Heart left ventricle (tissue), 13 donors: ENCODE measurements around the gene CHRM5.

Experiments used
- POLR2A ChIP-seq, 2 donors: fragments of 450-650 bp; IDR thresholded peaks; one replicate each; pipeline ENCODE4 v1.6.1; 2017; ENCODE audit warnings: antibody characterized with exemption in 2 of 2, mild to moderate bottlenecking in 2 of 2, moderate library complexity in 2 of 2
- TF ChIP-seq, protein P1 (sequence below), 12 donors: fragments of 200-600 bp; sonication (generic) in 4 of 12; IDR thresholded peaks; one replicate each; pipeline versions ENCODE4 v1.5.0 to v1.8.0; 2018 to 2022; ENCODE audit warnings: antibody characterized with exemption in 12 of 12, mild to moderate bottlenecking in 5 of 12
- donor health status: ischemic (EF 13 %, LVEDD 7.1; RV severe dilation, severe dysfunction).
- donor health status: DM: no; HTN: yes; CAD: no.
- donor health status: DM: no; HTN: no; CAD: no.
- donor health status: ischemic (EF 25% LVEDD 6.9; RV normal size, moderate dysfunction).
- donor health status: ischemic (EF 25% LVEDD 5.7; RV mildly dilated, moderate dysfunction).
- donor health status: ischemic (EF 35%, LVEDD 5.7; RV mildly dilated, moderate dysfunction).
- donor health status: nonischemic (EF 11% LVEDD 7.7; RV severe dilation, severe dysfunction).
- donor health status: DM: yes; HTN: yes; CAD: no.
- donor health status: PGD.
- donor health status: ischemic (EF 29% LVEDD 5.4; RV normal size, mild dysfunction).
- donor health status: nonischemic (EF 23%, LVEDD 6.1; RV moderate dilation, normal function).

DNA sequence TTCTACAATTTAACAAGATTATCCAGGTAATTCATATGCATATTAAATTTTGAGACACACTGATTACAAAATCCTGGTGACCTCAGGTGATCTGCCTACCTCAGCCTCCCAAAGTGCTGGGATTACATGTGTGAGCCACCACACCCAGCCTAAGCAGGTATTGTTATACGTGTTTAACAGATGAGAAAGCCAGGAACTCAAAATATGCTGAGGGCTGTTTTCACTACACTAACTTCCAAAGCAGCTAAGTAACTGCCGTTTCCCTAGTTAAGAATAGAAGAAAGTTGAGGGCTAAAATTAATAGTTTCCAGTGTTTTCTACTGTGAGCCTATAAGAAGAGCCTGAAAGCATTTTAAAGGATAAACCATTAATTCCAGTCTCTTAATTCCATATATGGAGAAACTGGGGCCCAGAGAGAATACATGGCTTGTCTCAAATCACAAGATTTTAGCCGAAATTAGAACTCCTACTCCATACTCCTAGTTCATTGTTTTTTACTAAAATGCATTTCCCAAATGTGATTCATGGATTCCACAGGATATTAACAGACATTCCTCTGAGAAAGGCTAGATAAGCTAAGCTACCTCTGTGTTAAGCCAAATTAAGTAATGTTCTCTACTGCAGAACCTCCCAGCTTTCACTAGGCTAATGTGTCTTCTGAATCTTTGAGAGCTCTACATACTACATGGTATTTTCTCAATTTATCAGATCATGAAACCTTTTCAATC lies 87.7 kb downstream of the CHRM5 start:
- TF ChIP-seq POLR2A (IDR thresholded peaks at IDR 0.05) = no peak
- TF ChIP-seq, protein P1, sequence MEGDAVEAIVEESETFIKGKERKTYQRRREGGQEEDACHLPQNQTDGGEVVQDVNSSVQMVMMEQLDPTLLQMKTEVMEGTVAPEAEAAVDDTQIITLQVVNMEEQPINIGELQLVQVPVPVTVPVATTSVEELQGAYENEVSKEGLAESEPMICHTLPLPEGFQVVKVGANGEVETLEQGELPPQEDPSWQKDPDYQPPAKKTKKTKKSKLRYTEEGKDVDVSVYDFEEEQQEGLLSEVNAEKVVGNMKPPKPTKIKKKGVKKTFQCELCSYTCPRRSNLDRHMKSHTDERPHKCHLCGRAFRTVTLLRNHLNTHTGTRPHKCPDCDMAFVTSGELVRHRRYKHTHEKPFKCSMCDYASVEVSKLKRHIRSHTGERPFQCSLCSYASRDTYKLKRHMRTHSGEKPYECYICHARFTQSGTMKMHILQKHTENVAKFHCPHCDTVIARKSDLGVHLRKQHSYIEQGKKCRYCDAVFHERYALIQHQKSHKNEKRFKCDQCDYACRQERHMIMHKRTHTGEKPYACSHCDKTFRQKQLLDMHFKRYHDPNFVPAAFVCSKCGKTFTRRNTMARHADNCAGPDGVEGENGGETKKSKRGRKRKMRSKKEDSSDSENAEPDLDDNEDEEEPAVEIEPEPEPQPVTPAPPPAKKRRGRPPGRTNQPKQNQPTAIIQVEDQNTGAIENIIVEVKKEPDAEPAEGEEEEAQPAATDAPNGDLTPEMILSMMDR (IDR thresholded peaks at IDR 0.05) = no peak
